A549 (cell line): ENCODE measurements around the gene OR52L1. TPM values are rescaled to one million over a fixed set of nuclear protein-coding genes. Genes with fewer than 3 reads are reported as not detected.
A peak's percentile ranks its signal among the peaks of the same experiment; 100 is the strongest.

Source experiments
- ATAC-seq, 2 experiments: fragments of 200-7000 bp in 1 of 2; fragments of >200 bp in 1 of 2; cut with Nextera tagmentation in 1 of 2; cut with Tn5 transposase in 1 of 2; 3 replicates each; pipeline versions ENCODE4 v1.8.0 to v1.9.1; 2018 to 2020; ENCODE audit warnings: mild to moderate bottlenecking in 1 of 2, moderate library complexity in 1 of 2
- CTCF ChIA-PET: fragments of 300-600 bp; sonication (Branson Sonifier 250); formaldehyde crosslinking; extraction: SDS; loops from one replicate; lab custom pipeline; 2021; ENCODE audit warnings: antibody characterized with exemption, inconsistent platforms; lab: Yijun Ruan, JAX
- POLR2A ChIA-PET: fragments of 350-600 bp; formaldehyde crosslinking; extraction: SDS; loops from one replicate; lab custom pipeline; 2021; ENCODE audit warnings: antibody characterized with exemption, inconsistent platforms; lab: Yijun Ruan, JAX
- DNase-seq, 2 experiments: peaks; one replicate each; pipeline versions ENCODE4 v3.0.0 to v3.0.0-alpha.2; 2011 to 2016; ENCODE audit warnings: low read depth in 1 of 2, low spot score in 1 of 2
- FAIRE-seq: peaks from 2 replicates; lab custom pipeline; 2011; peaks lifted over from hg19 to GRCh38; lab: Jason Lieb, UNC
- H3K27ac ChIP-seq, 2 experiments: fragments of >200 bp; sonication (Bioruptor Twin); formaldehyde crosslinking; 3 replicates each; pipeline ENCODE4 v1.5.1; 2016 to 2017
- H3K4me1 ChIP-seq: fragments of >200 bp; sonication (Bioruptor Twin); formaldehyde crosslinking; 3 replicates; pipeline ENCODE4 v1.6.1; 2016
- H3K4me2 ChIP-seq: fragments of >200 bp; sonication (Bioruptor Twin); formaldehyde crosslinking; 3 replicates; pipeline ENCODE4 v1.6.1; 2016
- H3K4me3 ChIP-seq: fragments of >200 bp; sonication (Bioruptor Twin); formaldehyde crosslinking; 3 replicates; pipeline ENCODE4 v1.5.1; 2016
- H3K9me3 ChIP-seq: fragments of >200 bp; sonication (Bioruptor Twin); formaldehyde crosslinking; 3 replicates; pipeline ENCODE4 v1.6.1; 2016
- CBX2 ChIP-seq: fragments of 200-600 bp; sonication (generic); IDR thresholded peaks from 2 replicates; pipeline ENCODE4 v1.6.1; 2016; ENCODE audit warnings: low read depth, mild to moderate bottlenecking, borderline replicate concordance
- CHD4 ChIP-seq: fragments of 200-600 bp; sonication (generic); IDR thresholded peaks from 2 replicates; pipeline ENCODE4 v1.6.1; 2016; ENCODE audit warnings: antibody characterized with exemption, mild to moderate bottlenecking, borderline replicate concordance
- EHF ChIP-seq: fragments of 250-450 bp; sonication (Bioruptor Pico); IDR thresholded peaks from 2 replicates; pipeline ENCODE4 v1.5.0; 2020; ENCODE audit warnings: mild to moderate bottlenecking
- EP300 ChIP-seq, 2 experiments: fragments of >200 bp; sonication (Bioruptor Twin); formaldehyde crosslinking; IDR thresholded peaks; 2 replicates in 1 of 2; 3 replicates in 1 of 2; pipeline ENCODE4 v1.6.1; 2016 to 2017
- FOSB ChIP-seq: fragments of 250-450 bp; sonication (Bioruptor Pico); IDR thresholded peaks from 2 replicates; pipeline ENCODE4 v1.5.0; 2020; ENCODE audit warnings: mild to moderate bottlenecking, moderate library complexity
- FOSL2 ChIP-seq, 2 experiments: fragments of 450-650 bp in 1 of 2; fragments of >200 bp in 1 of 2; sonication (Bioruptor Twin) in 1 of 2; formaldehyde crosslinking; IDR thresholded peaks; 2 replicates each; pipeline versions ENCODE4 v1.5.0 to v1.6.1; 2016 to 2020; ENCODE audit warnings: mild to moderate bottlenecking in 1 of 2, moderate library complexity in 1 of 2
- FOXS1 ChIP-seq: fragments of 250-450 bp; sonication (Bioruptor Pico); IDR thresholded peaks from 2 replicates; pipeline ENCODE4 v1.5.0; 2020; ENCODE audit warnings: mild to moderate bottlenecking, moderate library complexity
- HEYL ChIP-seq: fragments of 250-450 bp; sonication (Bioruptor Pico); IDR thresholded peaks from 2 replicates; pipeline ENCODE4 v1.8.0; 2021; ENCODE audit warnings: mild to moderate bottlenecking, moderate library complexity
- HOXA7 ChIP-seq: fragments of 250-450 bp; sonication (Bioruptor Pico); IDR thresholded peaks from 2 replicates; pipeline ENCODE4 v1.5.0; 2020; ENCODE audit warnings: mild to moderate bottlenecking, moderate library complexity
- HOXB5 ChIP-seq: fragments of 250-450 bp; sonication (Bioruptor Pico); IDR thresholded peaks from 2 replicates; pipeline ENCODE4 v1.5.0; 2020; ENCODE audit warnings: mild to moderate bottlenecking, moderate library complexity
- MAZ ChIP-seq: fragments of 150-350 bp; IDR thresholded peaks from 2 replicates; pipeline ENCODE4 v1.6.1; 2014; ENCODE audit warnings: antibody characterized with exemption, low read depth, low read length, borderline replicate concordance
- MYC ChIP-seq: IDR thresholded peaks from 2 replicates; pipeline ENCODE4 v1.6.1; 2012; ENCODE audit warnings: mild to moderate bottlenecking, inconsistent platforms, low read length, improper control_type of control experiment, borderline replicate concordance
- NFE2L2 ChIP-seq: fragments of 150-350 bp; conservative IDR thresholded peaks from 2 replicates; pipeline ENCODE4 v1.6.1; 2014; ENCODE audit warnings: low read length
- NR3C1 ChIP-seq: fragments of >200 bp; sonication (Bioruptor Twin); formaldehyde crosslinking; IDR thresholded peaks from 3 replicates; pipeline ENCODE4 v1.6.1; 2017
- POLR2A ChIP-seq: IDR thresholded peaks from 2 replicates; pipeline ENCODE4 v1.6.1; 2012; ENCODE audit warnings: mild to moderate bottlenecking, low read length
- POLR2AphosphoS2 ChIP-seq: conservative IDR thresholded peaks from 2 replicates; pipeline ENCODE4 v1.6.1; 2012; ENCODE audit warnings: low read length, improper control_type of control experiment, inconsistent platforms
- RAD21 ChIP-seq, 2 experiments: fragments of >200 bp in 1 of 2; sonication (Bioruptor Twin) in 1 of 2; formaldehyde crosslinking in 1 of 2; IDR thresholded peaks in 1 of 2; conservative IDR thresholded peaks in 1 of 2; 2 replicates in 1 of 2; 3 replicates in 1 of 2; pipeline ENCODE4 v1.6.1; 2012 to 2018; ENCODE audit warnings: inconsistent platforms in 1 of 2
- RCOR1 ChIP-seq: fragments of 150-350 bp; IDR thresholded peaks from 2 replicates; pipeline ENCODE4 v1.6.1; 2014; ENCODE audit warnings: antibody characterized with exemption, low read length, low read depth
- REST ChIP-seq: fragments of 200-600 bp; sonication (generic); IDR thresholded peaks from 2 replicates; pipeline ENCODE4 v1.6.1; 2016; ENCODE audit warnings: antibody characterized with exemption, mild to moderate bottlenecking, moderate library complexity
- RFX5 ChIP-seq: fragments of 450-650 bp; IDR thresholded peaks from 2 replicates; pipeline ENCODE4 v1.7.1; 2014; ENCODE audit warnings: antibody characterized with exemption, mild to moderate bottlenecking, moderate library complexity
- SMC3 ChIP-seq: fragments of >200 bp; sonication (Bioruptor Twin); formaldehyde crosslinking; IDR thresholded peaks from 3 replicates; pipeline ENCODE4 v1.6.1; 2018; ENCODE audit warnings: inconsistent platforms
- TFCP2L1 ChIP-seq: fragments of 250-450 bp; sonication (Bioruptor Pico); IDR thresholded peaks from 2 replicates; pipeline ENCODE4 v1.5.0; 2021; ENCODE audit warnings: mild to moderate bottlenecking
- ZC3H11A ChIP-seq: fragments of 450-650 bp; IDR thresholded peaks from 2 replicates; pipeline ENCODE4 v1.6.1; 2014; ENCODE audit warnings: antibody characterized with exemption, mild to moderate bottlenecking
- ZFP36 ChIP-seq: fragments of 450-650 bp; IDR thresholded peaks from 2 replicates; pipeline ENCODE4 v1.6.1; 2014; ENCODE audit warnings: borderline replicate concordance; ENCODE audit not compliant: partially characterized antibody
- WGBS: methylation state at CpG from one replicate; pipeline ENCODE4 v1.1.6; 2017; ENCODE audit errors: missing lambda C conversion rate; 5-methylcytosine and 5-hydroxymethylcytosine counted together
- polyA plus RNA-seq, 4 experiments: library from polyadenylated mRNA; depleted of rRNA in 3 of 4; stranded (reverse); fragments of >200 nt; fragmentation: RNase III in 1 of 4; extraction: RNeasy Plus Mini Kit Qiagen cat#74134 plus additional on column Dnase treatment in 1 of 4; gene quantifications; 2 replicates in 3 of 4; 3 replicates in 1 of 4; pipeline ENCODE4 v1.2.3, GENCODE V29; 2011 to 2017
- TF ChIP-seq, protein P1 (sequence below): IDR thresholded peaks from 2 replicates; pipeline ENCODE4 v1.6.1; 2012; ENCODE audit warnings: low read depth, borderline replicate concordance
- TF ChIP-seq, protein P2 (sequence below): fragments of >200 bp; sonication (Bioruptor Twin); formaldehyde crosslinking; IDR thresholded peaks from 3 replicates; pipeline ENCODE4 v1.5.1; 2016
- TF ChIP-seq, protein P3 (sequence below): IDR thresholded peaks from 2 replicates; pipeline ENCODE4 v1.6.1; 2012

Gene OR52L1
- polyA plus RNA-seq, 2 of the 4 experiments (the other 2 are of a cell fraction): not detected

DNA sequence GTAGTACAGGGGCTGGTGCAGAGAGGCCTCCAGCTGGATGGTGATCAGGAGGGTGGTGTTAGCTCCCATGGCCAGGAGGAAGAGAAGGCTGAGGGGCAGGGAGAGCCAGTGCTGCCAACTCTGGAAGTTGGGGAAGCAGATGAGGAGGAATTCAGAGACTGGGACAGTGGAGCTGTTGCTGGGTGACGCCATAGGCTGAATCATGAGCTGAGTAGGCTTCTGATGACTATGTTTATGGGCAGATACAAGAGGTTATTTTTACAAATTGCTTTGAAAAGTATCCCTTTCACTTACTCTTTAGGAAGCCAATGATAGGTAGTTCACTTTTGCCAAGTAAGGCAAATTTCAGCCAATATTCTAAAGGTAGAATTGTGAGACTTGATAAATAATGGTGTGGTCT is 40.7 kb upstream of the OR52L1 start:
- no peak overlapping the region for H3K4me3 ChIP-seq
- WGBS: 0% methylated on average over 1 of the region's 1 CpG
- TF ChIP-seq, protein P1, sequence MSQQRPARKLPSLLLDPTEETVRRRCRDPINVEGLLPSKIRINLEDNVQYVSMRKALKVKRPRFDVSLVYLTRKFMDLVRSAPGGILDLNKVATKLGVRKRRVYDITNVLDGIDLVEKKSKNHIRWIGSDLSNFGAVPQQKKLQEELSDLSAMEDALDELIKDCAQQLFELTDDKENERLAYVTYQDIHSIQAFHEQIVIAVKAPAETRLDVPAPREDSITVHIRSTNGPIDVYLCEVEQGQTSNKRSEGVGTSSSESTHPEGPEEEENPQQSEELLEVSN: no peak
- TF ChIP-seq POLR2AphosphoS2 (no peak), CHD4 (no peak), HEYL (CRISPR knock-in tag) (no peak), RFX5 (no peak), POLR2A (no peak), MAZ (no peak), ZC3H11A (no peak), FOSB (CRISPR knock-in tag) (no peak), CBX2 (no peak), ZFP36 (no peak), EP300 (IDR thresholded peaks at IDR 0.05) (no peak), HOXA7 (CRISPR knock-in tag) (no peak), MYC (no peak), NR3C1 (no peak), FOSL2 (IDR thresholded peaks at IDR 0.05) (no peak), FOSL2 (CRISPR knock-in tag; IDR thresholded peaks at IDR 0.05) (no peak), HOXB5 (no peak)
- DNase-seq (no peak), FAIRE-seq (no peak), ATAC-seq (no peak)
- no peaks in the 10 kb centered on the region for H3K4me1 ChIP-seq
- POLR2A ChIA-PET: no interaction called here
- H3K4me2 ChIP-seq: no peak overlapping the region
- H3K9me3 ChIP-seq: no peaks in the 10 kb centered on the region
- no peak overlapping the region for H3K27ac ChIP-seq
- CTCF ChIA-PET: interaction anchor here (0.8 to 1.1 kb wide), 2 partner anchors 326 to 336 kb away, joined by 3 to 4 read pairs; no protein-coding TSS in a partner anchor

GRCh38 chr11:6025056-6025455 is 38.3 kb upstream of the OR52L1 start:
- WGBS: 3% methylated on average over 2 of the region's 2 CpGs
- POLR2A ChIA-PET: no interaction called here
- H3K9me3 ChIP-seq: no peaks in the 10 kb centered on the region
- TF ChIP-seq FOSL2 (IDR thresholded peaks at IDR 0.05) (no peak), FOSL2 (CRISPR knock-in tag; IDR thresholded peaks at IDR 0.05) (no peak), RCOR1 (no peak), REST (no peak), TFCP2L1 (CRISPR knock-in tag) (no peak), FOXS1 (CRISPR knock-in tag) (no peak), FOSB (CRISPR knock-in tag) (no peak), HOXA7 (CRISPR knock-in tag) (no peak)
- ATAC-seq (no peak), FAIRE-seq (no peak), DNase-seq (no peak)
- H3K4me3 ChIP-seq: no peak overlapping the region
- H3K27ac ChIP-seq: no peak overlapping the region
- no peaks in the 10 kb centered on the region for H3K4me1 ChIP-seq
- no peak overlapping the region for H3K4me2 ChIP-seq
- CTCF ChIA-PET: interaction anchor here (0.9 to 4.9 kb wide), 3 partner anchors 283 to 338 kb away, joined by 3 to 50 read pairs (median 34); no protein-coding TSS in a partner anchor

- ChIA-PET CTCF (interaction anchor here (0.7 to 4.9 kb wide), 18 partner anchors 10 to 683 kb away, joined by 3 to 50 read pairs (median 5); partner anchors contain the start of gene CAVIN3), POLR2A (no interaction called here)
- peak; percentile 82 for ATAC-seq
- Histone ChIP-seq H3K27ac (no peak overlapping the region), H3K4me1 (no peaks in the 10 kb centered on the region), H3K4me3 (no peak overlapping the region), H3K9me3 (no peaks in the 10 kb centered on the region), H3K4me2 (no peak overlapping the region)
- WGBS: 2% methylated on average over 4 of the region's 4 CpGs
- no peak for TF ChIP-seq NFE2L2
- TF ChIP-seq, protein P2, sequence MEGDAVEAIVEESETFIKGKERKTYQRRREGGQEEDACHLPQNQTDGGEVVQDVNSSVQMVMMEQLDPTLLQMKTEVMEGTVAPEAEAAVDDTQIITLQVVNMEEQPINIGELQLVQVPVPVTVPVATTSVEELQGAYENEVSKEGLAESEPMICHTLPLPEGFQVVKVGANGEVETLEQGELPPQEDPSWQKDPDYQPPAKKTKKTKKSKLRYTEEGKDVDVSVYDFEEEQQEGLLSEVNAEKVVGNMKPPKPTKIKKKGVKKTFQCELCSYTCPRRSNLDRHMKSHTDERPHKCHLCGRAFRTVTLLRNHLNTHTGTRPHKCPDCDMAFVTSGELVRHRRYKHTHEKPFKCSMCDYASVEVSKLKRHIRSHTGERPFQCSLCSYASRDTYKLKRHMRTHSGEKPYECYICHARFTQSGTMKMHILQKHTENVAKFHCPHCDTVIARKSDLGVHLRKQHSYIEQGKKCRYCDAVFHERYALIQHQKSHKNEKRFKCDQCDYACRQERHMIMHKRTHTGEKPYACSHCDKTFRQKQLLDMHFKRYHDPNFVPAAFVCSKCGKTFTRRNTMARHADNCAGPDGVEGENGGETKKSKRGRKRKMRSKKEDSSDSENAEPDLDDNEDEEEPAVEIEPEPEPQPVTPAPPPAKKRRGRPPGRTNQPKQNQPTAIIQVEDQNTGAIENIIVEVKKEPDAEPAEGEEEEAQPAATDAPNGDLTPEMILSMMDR: peak; percentile 46
- TF ChIP-seq SMC3: peak; percentile 58
- TF ChIP-seq, protein P3, sequence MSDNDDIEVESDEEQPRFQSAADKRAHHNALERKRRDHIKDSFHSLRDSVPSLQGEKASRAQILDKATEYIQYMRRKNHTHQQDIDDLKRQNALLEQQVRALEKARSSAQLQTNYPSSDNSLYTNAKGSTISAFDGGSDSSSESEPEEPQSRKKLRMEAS: no peak
- no peak for TF ChIP-seq EHF (CRISPR knock-in tag)
- TF ChIP-seq RAD21 (conservative IDR thresholded peaks at IDR 0.05 in 1 of 2, IDR thresholded peaks at IDR 0.05 in 1 of 2): peak; percentile 61 to 68
- DNase-seq: peak; percentile 13 to 57
- FAIRE-seq: peak; percentile 46
Measured at GRCh38 chr11:6022956-6023355, 36.2 kb upstream of the OR52L1 start.
